WTC11 (cell line): Measurements from ENCODE around the gene ARL10. TPM values are rescaled to one million over a fixed set of nuclear protein-coding genes. Genes with fewer than 3 reads are reported as not detected.

ENCODE experiments used
- ATAC-seq: fragments of 200-7000 bp; cut with Tn5 transposase; 2 replicates; pipeline ENCODE4 v1.10.0; 2021; ENCODE audit warnings: mild to moderate bottlenecking, moderate library complexity
- CTCF ChIA-PET: fragments of 300-600 bp; sonication (Branson Sonifier 250); formaldehyde crosslinking; loops from one replicate; lab custom pipeline; 2021; ENCODE audit warnings: antibody characterized with exemption; lab: Charles Lee
- POLR2A ChIA-PET: fragments of 350-600 bp; sonication (Branson Sonifier 250); formaldehyde crosslinking; loops from one replicate; lab custom pipeline; 2021; ENCODE audit warnings: antibody characterized with exemption; lab: Charles Lee
- DNase-seq: peaks from one replicate; pipeline ENCODE4 v3.0.0; 2021; ENCODE audit warnings: low spot score
- H3K27ac Mint-ChIP-seq: 2 replicates; pipeline ENCODE4 v1.8.0; 2021; ENCODE audit warnings: mixed read lengths
- H3K27me3 Mint-ChIP-seq: 2 replicates; pipeline ENCODE4 v1.8.0; 2021; ENCODE audit warnings: low read depth, mild to moderate bottlenecking, moderate library complexity, mixed read lengths
- H3K36me3 Mint-ChIP-seq: 2 replicates; pipeline ENCODE4 v1.8.0; 2021; ENCODE audit warnings: mixed read lengths
- H3K4me1 Mint-ChIP-seq: 2 replicates; pipeline ENCODE4 v1.8.0; 2022; ENCODE audit warnings: mixed read lengths
- H3K4me3 Mint-ChIP-seq: 2 replicates; pipeline ENCODE4 v1.8.0; 2021; ENCODE audit warnings: mild to moderate bottlenecking, moderate library complexity, mixed read lengths
- H3K9me3 Mint-ChIP-seq: 2 replicates; pipeline ENCODE4 v1.8.0; 2021; ENCODE audit warnings: mixed read lengths
- ELF4 ChIP-seq: sonication (generic); formaldehyde crosslinking; IDR thresholded peaks from 2 replicates; pipeline ENCODE4 v1.8.1; 2022; ENCODE audit warnings: low read depth, mild to moderate bottlenecking, moderate library complexity, missing genetic modification reagents
- FOXP1 ChIP-seq: sonication (generic); formaldehyde crosslinking; IDR thresholded peaks from 2 replicates; pipeline ENCODE4 v1.8.0; 2022; ENCODE audit warnings: missing genetic modification reagents, mild to moderate bottlenecking, moderate library complexity, borderline replicate concordance
- GTF2I ChIP-seq: fragments of 250-450 bp; sonication (Bioruptor Pico); conservative IDR thresholded peaks from 2 replicates; pipeline ENCODE4 v1.4.0; 2021; ENCODE audit warnings: mild to moderate bottlenecking
- MAX ChIP-seq: sonication (generic); formaldehyde crosslinking; IDR thresholded peaks from 2 replicates; pipeline ENCODE4 v1.8.0; 2022; ENCODE audit warnings: mild to moderate bottlenecking, missing genetic modification reagents
- NFYB ChIP-seq: sonication (generic); formaldehyde crosslinking; conservative IDR thresholded peaks from 2 replicates; pipeline ENCODE4 v1.8.0; 2022; ENCODE audit warnings: low read depth, missing genetic modification reagents
- NR2C2 ChIP-seq: sonication (generic); formaldehyde crosslinking; IDR thresholded peaks from 2 replicates; pipeline ENCODE4 v1.8.0; 2022; ENCODE audit warnings: mild to moderate bottlenecking, missing genetic modification reagents
- OVOL2 ChIP-seq: fragments of 250-450 bp; sonication (Bioruptor Pico); IDR thresholded peaks from 2 replicates; pipeline ENCODE4 v1.9.0; 2021; ENCODE audit warnings: mild to moderate bottlenecking, borderline replicate concordance
- RORB ChIP-seq: fragments of 250-450 bp; sonication (Bioruptor Pico); IDR thresholded peaks from 2 replicates; pipeline ENCODE4 v1.9.0; 2021; ENCODE audit warnings: mild to moderate bottlenecking
- SMAD4 ChIP-seq: sonication (generic); formaldehyde crosslinking; IDR thresholded peaks from 2 replicates; pipeline ENCODE4 v1.8.0; 2022; ENCODE audit warnings: mild to moderate bottlenecking, missing genetic modification reagents
- SOX15 ChIP-seq: fragments of 250-450 bp; sonication (Bioruptor Pico); IDR thresholded peaks from 2 replicates; pipeline ENCODE4 v1.9.0; 2021; ENCODE audit warnings: mild to moderate bottlenecking
- STAT6 ChIP-seq: sonication (generic); formaldehyde crosslinking; conservative IDR thresholded peaks from 2 replicates; pipeline ENCODE4 v1.8.1; 2023; ENCODE audit warnings: mild to moderate bottlenecking, low read depth, missing genetic modification reagents, moderate library complexity
- TCF7 ChIP-seq: sonication (generic); formaldehyde crosslinking; IDR thresholded peaks from 2 replicates; pipeline ENCODE4 v1.8.0; 2022; ENCODE audit warnings: mild to moderate bottlenecking, low read depth, missing genetic modification reagents, moderate library complexity
- ZMAT4 ChIP-seq: fragments of 250-450 bp; sonication (Bioruptor Pico); IDR thresholded peaks from 2 replicates; pipeline ENCODE4 v1.9.0; 2021; ENCODE audit warnings: mild to moderate bottlenecking
- ZSCAN18 ChIP-seq: fragments of 250-450 bp; sonication (Bioruptor Pico); IDR thresholded peaks from 2 replicates; pipeline ENCODE4 v2.1.2; 2022; ENCODE audit warnings: mild to moderate bottlenecking, moderate library complexity
- total RNA-seq: library from RNA; stranded (reverse); gene quantifications from 3 replicates; pipeline ENCODE4 v1.2.3, GENCODE V29; 2021
- TF ChIP-seq, protein P1 (sequence below): sonication (generic); formaldehyde crosslinking; IDR thresholded peaks from 2 replicates; pipeline ENCODE4 v1.8.0; 2022; ENCODE audit warnings: mild to moderate bottlenecking, missing genetic modification reagents
- TF ChIP-seq, protein P2 (sequence below): fragments of 200-600 bp; IDR thresholded peaks from 2 replicates; pipeline ENCODE4 v1.8.0; 2022; ENCODE audit warnings: antibody characterized with exemption
- TF ChIP-seq, protein P3 (sequence below): sonication (generic); formaldehyde crosslinking; IDR thresholded peaks from 2 replicates; pipeline ENCODE4 v1.8.1; 2023; ENCODE audit warnings: mild to moderate bottlenecking, missing genetic modification reagents
- TF ChIP-seq, protein P4 (sequence below): sonication (generic); formaldehyde crosslinking; IDR thresholded peaks from 2 replicates; pipeline ENCODE4 v1.8.1; 2023; ENCODE audit warnings: mild to moderate bottlenecking, missing genetic modification reagents, borderline replicate concordance

ARL10 gene
- total RNA-seq, 1 experiment from 2014 or later: 6.8 TPM

- Mint-ChIP-seq H3K27ac (no peak overlapping the region), H3K9me3 (no peaks in the 10 kb centered on the region), H3K27me3 (no peaks in the 10 kb centered on the region), H3K36me3 (peaks cover 18% of the 10 kb centered on the region)
- POLR2A ChIA-PET: no interaction called here
- no peak for DNase-seq
- no peak for TF ChIP-seq FOXP1 (CRISPR knock-in tag)
- no peak for TF ChIP-seq ELF4 (CRISPR knock-in tag)
- TF ChIP-seq, protein P1, sequence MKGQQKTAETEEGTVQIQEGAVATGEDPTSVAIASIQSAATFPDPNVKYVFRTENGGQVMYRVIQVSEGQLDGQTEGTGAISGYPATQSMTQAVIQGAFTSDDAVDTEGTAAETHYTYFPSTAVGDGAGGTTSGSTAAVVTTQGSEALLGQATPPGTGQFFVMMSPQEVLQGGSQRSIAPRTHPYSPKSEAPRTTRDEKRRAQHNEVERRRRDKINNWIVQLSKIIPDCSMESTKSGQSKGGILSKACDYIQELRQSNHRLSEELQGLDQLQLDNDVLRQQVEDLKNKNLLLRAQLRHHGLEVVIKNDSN (CRISPR knock-in tag): no peak
- no peak for TF ChIP-seq ZMAT4 (CRISPR knock-in tag)
- TF ChIP-seq OVOL2 (CRISPR knock-in tag): no peak
- no peak for TF ChIP-seq RORB
- no peak for TF ChIP-seq TCF7 (CRISPR knock-in tag)
- TF ChIP-seq, protein P2, sequence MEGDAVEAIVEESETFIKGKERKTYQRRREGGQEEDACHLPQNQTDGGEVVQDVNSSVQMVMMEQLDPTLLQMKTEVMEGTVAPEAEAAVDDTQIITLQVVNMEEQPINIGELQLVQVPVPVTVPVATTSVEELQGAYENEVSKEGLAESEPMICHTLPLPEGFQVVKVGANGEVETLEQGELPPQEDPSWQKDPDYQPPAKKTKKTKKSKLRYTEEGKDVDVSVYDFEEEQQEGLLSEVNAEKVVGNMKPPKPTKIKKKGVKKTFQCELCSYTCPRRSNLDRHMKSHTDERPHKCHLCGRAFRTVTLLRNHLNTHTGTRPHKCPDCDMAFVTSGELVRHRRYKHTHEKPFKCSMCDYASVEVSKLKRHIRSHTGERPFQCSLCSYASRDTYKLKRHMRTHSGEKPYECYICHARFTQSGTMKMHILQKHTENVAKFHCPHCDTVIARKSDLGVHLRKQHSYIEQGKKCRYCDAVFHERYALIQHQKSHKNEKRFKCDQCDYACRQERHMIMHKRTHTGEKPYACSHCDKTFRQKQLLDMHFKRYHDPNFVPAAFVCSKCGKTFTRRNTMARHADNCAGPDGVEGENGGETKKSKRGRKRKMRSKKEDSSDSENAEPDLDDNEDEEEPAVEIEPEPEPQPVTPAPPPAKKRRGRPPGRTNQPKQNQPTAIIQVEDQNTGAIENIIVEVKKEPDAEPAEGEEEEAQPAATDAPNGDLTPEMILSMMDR: no peak
- TF ChIP-seq SMAD4 (CRISPR knock-in tag): no peak
- no peak for TF ChIP-seq GTF2I (CRISPR knock-in tag)
- TF ChIP-seq, protein P3, sequence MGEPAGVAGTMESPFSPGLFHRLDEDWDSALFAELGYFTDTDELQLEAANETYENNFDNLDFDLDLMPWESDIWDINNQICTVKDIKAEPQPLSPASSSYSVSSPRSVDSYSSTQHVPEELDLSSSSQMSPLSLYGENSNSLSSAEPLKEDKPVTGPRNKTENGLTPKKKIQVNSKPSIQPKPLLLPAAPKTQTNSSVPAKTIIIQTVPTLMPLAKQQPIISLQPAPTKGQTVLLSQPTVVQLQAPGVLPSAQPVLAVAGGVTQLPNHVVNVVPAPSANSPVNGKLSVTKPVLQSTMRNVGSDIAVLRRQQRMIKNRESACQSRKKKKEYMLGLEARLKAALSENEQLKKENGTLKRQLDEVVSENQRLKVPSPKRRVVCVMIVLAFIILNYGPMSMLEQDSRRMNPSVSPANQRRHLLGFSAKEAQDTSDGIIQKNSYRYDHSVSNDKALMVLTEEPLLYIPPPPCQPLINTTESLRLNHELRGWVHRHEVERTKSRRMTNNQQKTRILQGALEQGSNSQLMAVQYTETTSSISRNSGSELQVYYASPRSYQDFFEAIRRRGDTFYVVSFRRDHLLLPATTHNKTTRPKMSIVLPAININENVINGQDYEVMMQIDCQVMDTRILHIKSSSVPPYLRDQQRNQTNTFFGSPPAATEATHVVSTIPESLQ (CRISPR knock-in tag): no peak
- TF ChIP-seq, protein P4, sequence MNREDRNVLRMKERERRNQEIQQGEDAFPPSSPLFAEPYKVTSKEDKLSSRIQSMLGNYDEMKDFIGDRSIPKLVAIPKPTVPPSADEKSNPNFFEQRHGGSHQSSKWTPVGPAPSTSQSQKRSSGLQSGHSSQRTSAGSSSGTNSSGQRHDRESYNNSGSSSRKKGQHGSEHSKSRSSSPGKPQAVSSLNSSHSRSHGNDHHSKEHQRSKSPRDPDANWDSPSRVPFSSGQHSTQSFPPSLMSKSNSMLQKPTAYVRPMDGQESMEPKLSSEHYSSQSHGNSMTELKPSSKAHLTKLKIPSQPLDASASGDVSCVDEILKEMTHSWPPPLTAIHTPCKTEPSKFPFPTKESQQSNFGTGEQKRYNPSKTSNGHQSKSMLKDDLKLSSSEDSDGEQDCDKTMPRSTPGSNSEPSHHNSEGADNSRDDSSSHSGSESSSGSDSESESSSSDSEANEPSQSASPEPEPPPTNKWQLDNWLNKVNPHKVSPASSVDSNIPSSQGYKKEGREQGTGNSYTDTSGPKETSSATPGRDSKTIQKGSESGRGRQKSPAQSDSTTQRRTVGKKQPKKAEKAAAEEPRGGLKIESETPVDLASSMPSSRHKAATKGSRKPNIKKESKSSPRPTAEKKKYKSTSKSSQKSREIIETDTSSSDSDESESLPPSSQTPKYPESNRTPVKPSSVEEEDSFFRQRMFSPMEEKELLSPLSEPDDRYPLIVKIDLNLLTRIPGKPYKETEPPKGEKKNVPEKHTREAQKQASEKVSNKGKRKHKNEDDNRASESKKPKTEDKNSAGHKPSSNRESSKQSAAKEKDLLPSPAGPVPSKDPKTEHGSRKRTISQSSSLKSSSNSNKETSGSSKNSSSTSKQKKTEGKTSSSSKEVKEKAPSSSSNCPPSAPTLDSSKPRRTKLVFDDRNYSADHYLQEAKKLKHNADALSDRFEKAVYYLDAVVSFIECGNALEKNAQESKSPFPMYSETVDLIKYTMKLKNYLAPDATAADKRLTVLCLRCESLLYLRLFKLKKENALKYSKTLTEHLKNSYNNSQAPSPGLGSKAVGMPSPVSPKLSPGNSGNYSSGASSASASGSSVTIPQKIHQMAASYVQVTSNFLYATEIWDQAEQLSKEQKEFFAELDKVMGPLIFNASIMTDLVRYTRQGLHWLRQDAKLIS (CRISPR knock-in tag): no peak
- TF ChIP-seq, all 79 proteins: peak for 0
- ATAC-seq: no peak
- CTCF ChIA-PET: interaction anchor here (0.6 to 1.4 kb wide), 2 partner anchors 591 to 598 kb away, joined by 3 read pairs; no protein-coding TSS in a partner anchor
- H3K4me3 Mint-ChIP-seq: no peak overlapping the region
- H3K4me1 Mint-ChIP-seq: no peaks in the 10 kb centered on the region
These were observed 44.7 kb upstream of the ARL10 start for GRCh38 chr5:176320577-176320976.

- Mint-ChIP-seq H3K4me3 (no peak overlapping the region), H3K9me3 (peaks cover 7% of the 10 kb centered on the region; the same call in 1 of the 2 replicates), H3K27ac (no peak overlapping the region), H3K27me3 (no peaks in the 10 kb centered on the region), H3K36me3 (peaks cover 23% of the 10 kb centered on the region), H3K4me1 (no peaks in the 10 kb centered on the region)
- ChIA-PET POLR2A (no interaction called here), CTCF (no interaction called here)
- TF ChIP-seq ZSCAN18 (no peak), STAT6 (CRISPR knock-in tag) (no peak), NR2C2 (CRISPR knock-in tag) (no peak), SOX15 (CRISPR knock-in tag) (no peak), MAX (no peak), OVOL2 (CRISPR knock-in tag) (no peak), NFYB (CRISPR knock-in tag) (no peak)
- DNase-seq (no peak), ATAC-seq (no peak)
These were observed 31.1 kb upstream of the ARL10 start for GRCh38 chr5:176334031-176334770.
